Ovary (tissue), 9 donors: ENCODE data around the gene OR1I1. TPM values are rescaled to one million over a fixed set of nuclear protein-coding genes. Genes with fewer than 3 reads are reported as not detected.

ENCODE experiments used
- DNase-seq, 5 donors: peaks; one replicate each; pipeline ENCODE4 v3.0.0-alpha.2; 2019 to 2020
- H3K27ac ChIP-seq, 2 donors: fragments of 200-600 bp; one replicate each; pipeline versions ENCODE4 v1.5.1 to v1.8.0; 2019 to 2022
- H3K27me3 ChIP-seq: fragments of 200-600 bp; one replicate; pipeline ENCODE4 v1.8.0; 2022
- H3K36me3 ChIP-seq: fragments of 200-600 bp; sonication (generic); one replicate; pipeline ENCODE4 v1.5.1; 2019
- H3K4me1 ChIP-seq: one replicate; pipeline ENCODE4 v1.8.1; 2013; ENCODE audit warnings: mild to moderate bottlenecking, moderate library complexity; ENCODE audit not compliant: insufficient read depth
- H3K4me3 ChIP-seq: fragments of 200-600 bp; sonication (generic); one replicate; pipeline ENCODE4 v1.5.1; 2017
- H3K9me3 ChIP-seq, 2 donors: fragments of 200-600 bp in 1 of 2; sonication (generic) in 1 of 2; one replicate each; pipeline versions ENCODE4 v1.5.1 to v1.8.1; 2013 to 2019; ENCODE audit warnings: mild to moderate bottlenecking in 1 of 2, moderate library complexity in 1 of 2
- EP300 ChIP-seq: sonication (generic); formaldehyde crosslinking; IDR thresholded peaks from one replicate; pipeline ENCODE4 v1.6.1; 2017; ENCODE audit warnings: antibody characterized with exemption
- POLR2A ChIP-seq: fragments of 450-650 bp; IDR thresholded peaks from one replicate; pipeline ENCODE4 v1.6.1; 2017; ENCODE audit warnings: antibody characterized with exemption, mild to moderate bottlenecking, moderate library complexity
- WGBS, 3 donors: extraction: QIAGEN DNeasy Blood & Tissue Kit in 1 of 3; methylation state at CpG; one replicate each; pipeline versions ENCODE4 v1.1.5 to v1.1.7; 2013 to 2017; 5-methylcytosine and 5-hydroxymethylcytosine counted together
- intact Hi-C, 4 donors: fragments of 100-400 bp; cut with DNase I; formaldehyde crosslinking; loops; one replicate each; pipeline versions ENCODE4 v1.11.0 to v1.15.1; 2022 to 2023
- polyA plus RNA-seq, 2 donors: library from polyadenylated mRNA; stranded (reverse); fragments of 200-250 nt in 1 of 2; fragments of 350-450 nt in 1 of 2; fragmentation: Illumina TruSeq in 1 of 2; extraction: RNeasy Lipid Tissue Mini Kit (QIAGEN cat#74804) in 1 of 2; gene quantifications; one replicate each; pipeline ENCODE4 v1.2.3, GENCODE V29; 2013 to 2014
- total RNA-seq, 7 donors: library from RNA; depleted of rRNA in 2 of 7; stranded (reverse); fragments of >200 nt in 2 of 7; fragmentation: NEBNext Ultra II Directional in 3 of 7; extraction: Animal tissue kit (Norgen Biotek cat#: 25700) in 3 of 7; gene quantifications; one replicate each; pipeline versions ENCODE4 v1.1.0 to v1.2.4, GENCODE V29; 2016 to 2023
- TF ChIP-seq, protein P1 (sequence below), 3 donors: fragments of 450-650 bp in 2 of 3; fragments of 200-600 bp in 1 of 3; IDR thresholded peaks; one replicate each; pipeline versions ENCODE4 v1.5.1 to v1.8.0; 2016 to 2022; ENCODE audit warnings: antibody characterized with exemption in 3 of 3, mild to moderate bottlenecking in 1 of 3
- donor health status: DM: no; HTN: no; CAD: no; lungs with moderate emphysema.
- donor health status: DM: no; HTN: no; CAD: no.
- donor health status: Bipolar disorder and iron deficiency.
- donor health status: DM: yes; HTN: yes; CAD: no.
- donor health status: DM: no; HTN: no; CAD: no.
- donor health status: DM: yes; HTN: yes; CAD: no.

Gene OR1I1
- total and polyA plus RNA-seq, 9 donors, result not detected

GRCh38 chr19:15105044-15105443 lies 23.0 kb downstream of the OR1I1 start:
- intact Hi-C loops, result no loop called here
- no peak for TF ChIP-seq POLR2A
- TF ChIP-seq, protein P1, sequence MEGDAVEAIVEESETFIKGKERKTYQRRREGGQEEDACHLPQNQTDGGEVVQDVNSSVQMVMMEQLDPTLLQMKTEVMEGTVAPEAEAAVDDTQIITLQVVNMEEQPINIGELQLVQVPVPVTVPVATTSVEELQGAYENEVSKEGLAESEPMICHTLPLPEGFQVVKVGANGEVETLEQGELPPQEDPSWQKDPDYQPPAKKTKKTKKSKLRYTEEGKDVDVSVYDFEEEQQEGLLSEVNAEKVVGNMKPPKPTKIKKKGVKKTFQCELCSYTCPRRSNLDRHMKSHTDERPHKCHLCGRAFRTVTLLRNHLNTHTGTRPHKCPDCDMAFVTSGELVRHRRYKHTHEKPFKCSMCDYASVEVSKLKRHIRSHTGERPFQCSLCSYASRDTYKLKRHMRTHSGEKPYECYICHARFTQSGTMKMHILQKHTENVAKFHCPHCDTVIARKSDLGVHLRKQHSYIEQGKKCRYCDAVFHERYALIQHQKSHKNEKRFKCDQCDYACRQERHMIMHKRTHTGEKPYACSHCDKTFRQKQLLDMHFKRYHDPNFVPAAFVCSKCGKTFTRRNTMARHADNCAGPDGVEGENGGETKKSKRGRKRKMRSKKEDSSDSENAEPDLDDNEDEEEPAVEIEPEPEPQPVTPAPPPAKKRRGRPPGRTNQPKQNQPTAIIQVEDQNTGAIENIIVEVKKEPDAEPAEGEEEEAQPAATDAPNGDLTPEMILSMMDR (IDR thresholded peaks at IDR 0.05), result no peak
- no peak for TF ChIP-seq EP300
- Histone ChIP-seq H3K4me1 (no peaks in the 10 kb centered on the region), H3K4me3 (no peak overlapping the region), H3K27me3 (no peaks in the 10 kb centered on the region), H3K9me3 (no peaks in the 10 kb centered on the region), H3K27ac (no peak overlapping the region), H3K36me3 (no peaks in the 10 kb centered on the region)
- WGBS, 3 donors, result 95 to 100% (median 96%) methylated on average over 3 of the region's 3 CpGs
- no peak for DNase-seq

- H3K4me1 ChIP-seq, result no peaks in the 10 kb centered on the region
- 0 to 1% (median 1%) methylated on average over 30 to 76 of the region's 78 CpGs for WGBS, 3 donors
- H3K4me3 ChIP-seq, result peak within 1 kb of the TSS; percentile 91
- intact Hi-C loops, result no loop called here
- peak within 1 kb of the TSS; percentile 81 to 82 for H3K27ac ChIP-seq
- H3K27me3 ChIP-seq, result no peaks in the 10 kb centered on the region
- DNase-seq, result peak; percentile 64 to 77 (median 66)
- no peaks in the 10 kb centered on the region for H3K9me3 ChIP-seq
- no peaks in the 10 kb centered on the region for H3K36me3 ChIP-seq
- no peak for TF ChIP-seq EP300
- peak; percentile 48 for TF ChIP-seq POLR2A
- TF ChIP-seq, protein P1 (IDR thresholded peaks at IDR 0.05), result no peak
These were observed 25.3 kb downstream of the OR1I1 start, which contains the start of gene SYDE1 for GRCh38 chr19:15107061-15108010. Gene SYDE1 (plus strand): TSS chr19:15107401. CDS start chr19:15107434, 33 bp downstream.

DNA sequence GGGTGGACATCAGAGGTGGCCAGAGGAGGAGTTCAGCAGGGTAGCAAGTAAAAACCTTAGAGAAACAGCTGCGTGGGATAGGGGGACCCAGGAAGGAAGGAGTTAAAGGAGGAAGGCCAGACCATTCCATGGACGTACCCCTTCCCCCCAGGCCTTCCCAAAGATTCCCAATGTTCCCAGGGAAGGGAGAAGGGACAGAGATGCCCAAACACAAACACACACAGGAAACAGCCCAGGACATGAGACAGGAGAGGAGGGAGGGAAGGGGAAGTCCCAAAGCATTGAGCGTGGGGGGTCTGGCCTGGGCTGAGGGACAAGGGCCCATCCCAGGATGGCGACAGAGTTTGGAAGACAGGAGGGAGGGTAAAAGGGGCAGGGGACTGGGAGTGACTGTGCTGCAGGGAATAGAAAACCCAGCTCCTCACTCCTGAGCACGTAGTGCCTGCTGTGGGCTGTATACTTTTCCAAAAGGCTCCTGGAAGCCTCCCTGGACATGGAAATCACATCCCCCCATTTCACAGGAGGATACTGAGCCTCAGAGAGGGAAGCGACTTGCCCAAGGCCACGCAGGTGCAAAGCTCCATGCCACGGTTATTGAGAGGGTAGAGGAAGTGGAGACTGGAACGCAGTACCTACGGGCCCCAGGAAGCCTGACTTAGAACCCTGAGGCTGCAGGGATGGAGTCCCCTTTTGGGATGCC lies 26.3 kb downstream of the OR1I1 start:
- H3K4me3 ChIP-seq, result peak overlapping the region; percentile 91
- H3K36me3 ChIP-seq, result no peaks in the 10 kb centered on the region
- H3K27ac ChIP-seq, result peak overlapping the region; percentile 81 to 82
- TF ChIP-seq POLR2A (no peak), EP300 (no peak)
- TF ChIP-seq, protein P1 (IDR thresholded peaks at IDR 0.05), result no peak
- WGBS, 3 donors, result 31 to 42% (median 33%) methylated on average over 10 of the region's 10 CpGs
- H3K9me3 ChIP-seq, result no peaks in the 10 kb centered on the region
- intact Hi-C loops, result no loop called here
- H3K4me1 ChIP-seq, result no peaks in the 10 kb centered on the region
- DNase-seq, result no peak
- no peaks in the 10 kb centered on the region for H3K27me3 ChIP-seq

DNA sequence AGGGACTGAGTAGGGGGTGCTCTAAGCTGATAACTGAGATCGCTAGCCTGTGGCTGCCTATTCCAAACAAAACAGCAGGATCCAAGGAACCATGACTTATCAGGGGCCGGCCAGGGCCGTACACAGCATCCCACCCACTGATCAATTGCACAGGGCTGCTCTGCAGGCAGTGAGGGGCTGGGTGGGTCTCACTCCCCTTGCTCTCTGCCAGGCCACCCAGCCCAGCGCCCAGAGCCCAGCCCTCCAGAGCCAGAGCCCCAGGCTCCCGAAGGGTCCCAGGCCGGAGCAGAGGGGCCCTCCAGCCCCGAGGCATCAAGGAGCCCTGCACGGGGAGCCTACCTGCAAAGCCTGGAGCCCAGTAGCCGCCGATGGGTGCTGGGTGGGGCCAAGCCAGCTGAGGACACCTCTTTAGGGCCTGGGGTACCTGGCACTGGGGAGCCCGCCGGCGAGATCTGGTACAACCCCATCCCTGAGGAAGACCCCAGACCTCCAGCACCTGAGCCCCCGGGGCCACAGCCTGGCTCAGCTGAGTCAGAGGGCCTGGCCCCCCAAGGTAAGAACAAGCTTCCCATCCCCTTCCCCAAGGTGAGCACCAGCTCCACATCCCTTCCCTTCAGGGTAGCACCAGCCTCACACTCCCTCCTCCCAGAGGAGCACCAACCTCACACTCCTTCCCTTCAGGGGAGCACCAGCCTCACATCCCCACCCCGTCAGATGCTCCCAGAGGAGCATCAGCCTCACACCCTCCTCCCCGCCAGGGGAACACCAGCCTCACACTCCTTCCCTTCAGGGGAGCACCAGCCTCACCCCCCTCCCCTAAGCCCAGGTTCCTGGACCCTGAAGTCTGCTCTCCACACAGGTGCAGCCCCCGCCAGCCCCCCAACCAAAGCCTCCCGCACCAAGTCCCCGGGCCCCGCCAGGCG lies 27.1 kb downstream of the OR1I1 start:
- no peak for TF ChIP-seq POLR2A
- no peak for TF ChIP-seq EP300
- TF ChIP-seq, protein P1 (IDR thresholded peaks at IDR 0.05), result no peak
- WGBS, 3 donors, result 79 to 81% (median 81%) methylated on average over 11 to 21 of the region's 21 CpGs
- no peak for DNase-seq
- no peaks in the 10 kb centered on the region for H3K27me3 ChIP-seq
- H3K4me1 ChIP-seq, result no peaks in the 10 kb centered on the region
- H3K36me3 ChIP-seq, result no peaks in the 10 kb centered on the region
- H3K9me3 ChIP-seq, result no peaks in the 10 kb centered on the region
- peak overlapping the region in 1 of 2 donors; percentile 82 for H3K27ac ChIP-seq
- no peak overlapping the region for H3K4me3 ChIP-seq
- intact Hi-C loops, result no loop called here
